H9 (cell line): ENCODE data around the gene NAPA. TPM values are rescaled to one million over a fixed set of nuclear protein-coding genes. Genes with fewer than 3 reads are reported as not detected.
A peak's percentile ranks its signal among the peaks of the same experiment; 100 is the strongest.

Experiments used
- DNase-seq: peaks from one replicate; pipeline ENCODE4 v3.0.0-alpha.2; 2017
- H2AFZ ChIP-seq: one replicate; pipeline ENCODE4 v1.6.1; 2013; ENCODE audit warnings: mild to moderate bottlenecking, low read length, control low read depth, moderate library complexity
- H2AK5ac ChIP-seq: 2 replicates; pipeline ENCODE4 v1.6.1; 2013; ENCODE audit warnings: low read length, control low read depth, mixed read lengths; ENCODE audit not compliant: insufficient read length
- H2BK120ac ChIP-seq: one replicate; pipeline ENCODE4 v1.6.1; 2013; ENCODE audit warnings: low read depth, mild to moderate bottlenecking, low read length, control low read depth, inconsistent platforms; ENCODE audit not compliant: poor library complexity, severe bottlenecking
- H2BK12ac ChIP-seq: 2 replicates; pipeline ENCODE4 v1.6.1; 2013; ENCODE audit warnings: low read length, control low read depth, mixed read lengths, low read depth; ENCODE audit not compliant: insufficient read length
- H2BK15ac ChIP-seq: 2 replicates; pipeline ENCODE4 v1.6.1; 2013; ENCODE audit warnings: low read depth, low read length, control low read depth
- H2BK20ac ChIP-seq: one replicate; pipeline ENCODE4 v1.6.1; 2013; ENCODE audit warnings: low read depth, mild to moderate bottlenecking, low read length, control low read depth, inconsistent platforms; ENCODE audit not compliant: poor library complexity, severe bottlenecking
- H2BK5ac ChIP-seq: 2 replicates; pipeline ENCODE4 v1.6.1; 2013; ENCODE audit warnings: low read length, control low read depth, mixed read lengths; ENCODE audit not compliant: insufficient read length
- H3K14ac ChIP-seq: 2 replicates; pipeline ENCODE4 v1.6.1; 2013; ENCODE audit warnings: low read length, control low read depth; ENCODE audit not compliant: insufficient read depth
- H3K18ac ChIP-seq: 2 replicates; pipeline ENCODE4 v1.6.1; 2013; ENCODE audit warnings: low read depth, mild to moderate bottlenecking, mixed read lengths, low read length, control low read depth; ENCODE audit not compliant: insufficient read length
- H3K23ac ChIP-seq: 2 replicates; pipeline ENCODE4 v1.6.1; 2013; ENCODE audit warnings: low read length, control low read depth, mixed read lengths, low read depth; ENCODE audit not compliant: insufficient read length
- H3K23me2 ChIP-seq: 2 replicates; pipeline ENCODE4 v1.6.1; 2013; ENCODE audit warnings: low read depth, mild to moderate bottlenecking, mixed read lengths, low read length, control low read depth; ENCODE audit not compliant: insufficient read length, poor library complexity, severe bottlenecking
- H3K27ac ChIP-seq: 2 replicates; pipeline ENCODE4 v1.5.1; 2013; ENCODE audit warnings: low read length, control low read depth, mixed read lengths, low read depth; ENCODE audit not compliant: insufficient read length
- H3K27me3 ChIP-seq: 2 replicates; pipeline ENCODE4 v1.6.1; 2013; ENCODE audit warnings: low read length, control low read depth, inconsistent platforms; ENCODE audit not compliant: insufficient read depth
- H3K4ac ChIP-seq: 2 replicates; pipeline ENCODE4 v1.6.1; 2013; ENCODE audit warnings: low read depth, mild to moderate bottlenecking, control low read depth, inconsistent platforms, low read length, moderate library complexity
- H3K4me1 ChIP-seq: 2 replicates; pipeline ENCODE4 v1.6.1; 2013; ENCODE audit warnings: low read length, control low read depth, inconsistent platforms; ENCODE audit not compliant: insufficient read depth
- H3K4me2 ChIP-seq: 2 replicates; pipeline ENCODE4 v1.6.1; 2013; ENCODE audit warnings: low read length, control low read depth, mixed read lengths; ENCODE audit not compliant: insufficient read length, insufficient read depth
- H3K56ac ChIP-seq: 2 replicates; pipeline ENCODE4 v1.6.1; 2013; ENCODE audit warnings: low read depth, mild to moderate bottlenecking, mixed read lengths, low read length, control low read depth; ENCODE audit not compliant: insufficient read length
- H3K79me1 ChIP-seq: 2 replicates; pipeline ENCODE4 v1.6.1; 2013; ENCODE audit warnings: low read depth, mild to moderate bottlenecking, moderate library complexity, low read length, control low read depth, inconsistent platforms; ENCODE audit not compliant: insufficient read depth, poor library complexity, severe bottlenecking
- H3K79me2 ChIP-seq: 2 replicates; pipeline ENCODE4 v1.6.1; 2013; ENCODE audit warnings: low read length, control low read depth, inconsistent platforms; ENCODE audit not compliant: insufficient read depth
- H3K9ac ChIP-seq: 2 replicates; pipeline ENCODE4 v1.6.1; 2013; ENCODE audit warnings: low read length, control low read depth, mixed read lengths; ENCODE audit not compliant: insufficient read length; ENCODE audit errors: extremely low read depth
- H3K9me3 ChIP-seq: one replicate; pipeline ENCODE4 v1.6.1; 2013; ENCODE audit warnings: low read depth, low read length, inconsistent platforms; ENCODE audit not compliant: control insufficient read depth
- H3T11ph ChIP-seq: one replicate; pipeline ENCODE4 v1.6.1; 2013; ENCODE audit warnings: mild to moderate bottlenecking, low read length, control low read depth, inconsistent platforms
- H4K20me1 ChIP-seq: one replicate; pipeline ENCODE4 v1.6.1; 2013; ENCODE audit not compliant: control insufficient read depth, insufficient read length, insufficient read depth
- H4K5ac ChIP-seq: 2 replicates; pipeline ENCODE4 v1.6.1; 2013; ENCODE audit warnings: low read depth, mild to moderate bottlenecking, mixed read lengths, low read length, control low read depth; ENCODE audit not compliant: insufficient read length
- H4K8ac ChIP-seq: replicated peaks from 2 replicates; pipeline ENCODE4 v1.6.1; 2013; ENCODE audit warnings: low read length, control low read depth, mixed read lengths, low read depth; ENCODE audit not compliant: insufficient read length
- H4K91ac ChIP-seq: 2 replicates; pipeline ENCODE4 v1.6.1; 2013; ENCODE audit warnings: low read depth, mild to moderate bottlenecking, moderate library complexity, mixed read lengths, low read length, control low read depth; ENCODE audit not compliant: insufficient read length
- H3K27ac Mint-ChIP-seq, 3 experiments: 2 replicates in 2 of 3; 3 replicates in 1 of 3; pipeline ENCODE4 v1.8.0; 2020 to 2021; ENCODE audit warnings: mixed read lengths in 3 of 3, mild to moderate bottlenecking in 1 of 3, moderate library complexity in 1 of 3
- H3K27me3 Mint-ChIP-seq: 2 replicates; pipeline ENCODE4 v1.8.0; 2021; ENCODE audit warnings: low read depth, mild to moderate bottlenecking, moderate library complexity, mixed read lengths
- H3K36me3 Mint-ChIP-seq, 3 experiments: 2 replicates in 2 of 3; 3 replicates in 1 of 3; pipeline ENCODE4 v1.8.0; 2020 to 2021; ENCODE audit warnings: low read depth in 3 of 3, mixed read lengths in 3 of 3; ENCODE audit not compliant: insufficient read depth in 1 of 3
- H3K4me1 Mint-ChIP-seq, 2 experiments: 2 replicates each; pipeline ENCODE4 v1.8.0; 2020; ENCODE audit warnings: mixed read lengths in 2 of 2
- H3K4me3 Mint-ChIP-seq, 2 experiments: 2 replicates in 1 of 2; 3 replicates in 1 of 2; pipeline ENCODE4 v1.8.0; 2020 to 2021; ENCODE audit warnings: mild to moderate bottlenecking in 2 of 2, mixed read lengths in 2 of 2, moderate library complexity in 1 of 2
- H3K9me3 Mint-ChIP-seq, 2 experiments: 2 replicates in 1 of 2; 3 replicates in 1 of 2; pipeline ENCODE4 v1.8.0; 2020; ENCODE audit warnings: mild to moderate bottlenecking in 2 of 2, mixed read lengths in 2 of 2, moderate library complexity in 1 of 2
- CTCF ChIP-seq: fragments of 200-600 bp; sonication (generic); conservative IDR thresholded peaks from 3 replicates; pipeline ENCODE4 v1.8.0; 2021; ENCODE audit warnings: antibody characterized with exemption, mild to moderate bottlenecking
- WGBS: extraction: QIAGEN DNeasy Blood & Tissue Kit; methylation state at CpG from one replicate; pipeline ENCODE4 v1.1.7; 2013; ENCODE audit warnings: missing lambda C conversion rate, low lambda C conversion rate, mixed read lengths; ENCODE audit not compliant: insufficient read length; ENCODE audit errors: extremely low coverage; 5-methylcytosine and 5-hydroxymethylcytosine counted together
- total RNA-seq: library from RNA; stranded (reverse); gene quantifications from 2 replicates; pipeline ENCODE4 v1.2.1, GENCODE V29; 2021

NAPA gene
- total RNA-seq, 1 experiment from 2014 or later, result 62.8 TPM

- H4K5ac ChIP-seq, result no peak overlapping the region
- no peak overlapping the region for H2BK20ac ChIP-seq
These were observed 32.3 kb upstream of the NAPA start for GRCh38 chr19:47547199-47547598.

More at GRCh38 chr19:47547199-47547598, 32.3 kb upstream of the NAPA start:
- Histone ChIP-seq H3K4me2 (no peak overlapping the region), H3K56ac (no peak overlapping the region), H2AK5ac (no peak overlapping the region), H3T11ph (no peak overlapping the region), H3K9me3 (no peaks in the 10 kb centered on the region), H2BK12ac (no peak overlapping the region), H3K9ac (no peak overlapping the region), H2AFZ (no peak overlapping the region), H3K18ac (no peak overlapping the region), H4K20me1 (no peaks in the 10 kb centered on the region), H3K14ac (no peak overlapping the region), H4K91ac (no peak overlapping the region), H3K79me1 (no peaks in the 10 kb centered on the region), H3K27me3 (no peaks in the 10 kb centered on the region; the same call in 1 of the 2 replicates), H3K23ac (no peak overlapping the region), H3K23me2 (no peaks in the 10 kb centered on the region), H3K79me2 (no peaks in the 10 kb centered on the region), H3K4me1 (no peaks in the 10 kb centered on the region), H2BK120ac (no peak overlapping the region), H2BK15ac (no peak overlapping the region), H3K4ac (no peak overlapping the region), H2BK5ac (no peak overlapping the region), H4K8ac (no peak overlapping the region), H3K27ac (no peak overlapping the region)
- no peaks in the 10 kb centered on the region for H3K36me3 Mint-ChIP-seq
- peaks cover 5 to 7% of the 10 kb centered on the region in 2 experiments for H3K4me1 Mint-ChIP-seq
- no CpG with 5 or more reads among the region's 2 CpGs for WGBS
- H3K27ac Mint-ChIP-seq, result peak overlapping the region in 1 of 3 experiments; percentile 82; a peak in 2 of 7 replicates
- no peaks in the 10 kb centered on the region for H3K9me3 Mint-ChIP-seq
- no peak overlapping the region for H3K4me3 Mint-ChIP-seq
- no peaks in the 10 kb centered on the region; the same call in 1 of the 2 replicates for H3K27me3 Mint-ChIP-seq
- TF ChIP-seq CTCF, result no peak
- no peak for DNase-seq
